HepG2 (cell line): ENCODE results near the gene ENTPD5. TPM values are rescaled to one million over a fixed set of nuclear protein-coding genes. Genes with fewer than 3 reads are reported as not detected.

Source experiments
- ATRX ChIP-seq: sonication (generic); formaldehyde crosslinking; IDR thresholded peaks from 2 replicates; pipeline ENCODE4 v1.4.0; 2020; ENCODE audit warnings: missing genetic modification reagents, borderline replicate concordance
- CENPBD1 ChIP-seq: sonication (generic); formaldehyde crosslinking; IDR thresholded peaks from 2 replicates; pipeline ENCODE4 v1.8.0; 2022; ENCODE audit warnings: missing genetic modification reagents, low read depth, mild to moderate bottlenecking, borderline replicate concordance
- FOXO1 ChIP-seq: sonication (generic); formaldehyde crosslinking; IDR thresholded peaks from 2 replicates; pipeline ENCODE4 v1.4.0; 2020; ENCODE audit warnings: missing genetic modification reagents
- MTERF4 ChIP-seq: sonication (generic); formaldehyde crosslinking; IDR thresholded peaks from 2 replicates; pipeline ENCODE4 v1.8.0; 2023; ENCODE audit warnings: mild to moderate bottlenecking, missing genetic modification reagents
- PCBP2 ChIP-seq: fragments of 200-400 bp; formaldehyde crosslinking; optimal IDR thresholded peaks from 2 replicates; pipeline ENCODE3; 2018; ENCODE audit warnings: low read length, low read depth; ENCODE audit not compliant: poor library complexity, severe bottlenecking
- REXO4 ChIP-seq: sonication (generic); formaldehyde crosslinking; IDR thresholded peaks from 2 replicates; pipeline ENCODE4 v1.8.0; 2022; ENCODE audit warnings: missing genetic modification reagents, mild to moderate bottlenecking, borderline replicate concordance
- SALL2 ChIP-seq: sonication (generic); formaldehyde crosslinking; IDR thresholded peaks from 2 replicates; pipeline ENCODE4 v1.8.1; 2023; ENCODE audit warnings: mild to moderate bottlenecking, missing genetic modification reagents, inconsistent platforms
- SNAPC5 ChIP-seq: sonication (generic); formaldehyde crosslinking; IDR thresholded peaks from 2 replicates; pipeline ENCODE4 v1.8.1; 2023; ENCODE audit warnings: mild to moderate bottlenecking, missing genetic modification reagents, borderline replicate concordance
- TEF ChIP-seq: sonication (generic); formaldehyde crosslinking; IDR thresholded peaks from 2 replicates; pipeline ENCODE4 v1.5.0; 2020; ENCODE audit warnings: missing genetic modification reagents
- ZBTB40 ChIP-seq, 2 experiments: fragments of 450-650 bp in 1 of 2; sonication (generic) in 1 of 2; formaldehyde crosslinking in 1 of 2; IDR thresholded peaks; 2 replicates each; pipeline versions ENCODE4 v1.6.1 to v1.8.0; 2016 to 2022; ENCODE audit warnings: antibody characterized with exemption in 1 of 2, mild to moderate bottlenecking in 1 of 2, missing genetic modification reagents in 1 of 2
- ZNF230 ChIP-seq: sonication (generic); formaldehyde crosslinking; IDR thresholded peaks from 2 replicates; pipeline ENCODE4 v1.4.0; 2020; ENCODE audit warnings: mild to moderate bottlenecking, missing genetic modification reagents
- ZNF382 ChIP-seq: sonication (generic); formaldehyde crosslinking; IDR thresholded peaks from 2 replicates; pipeline ENCODE4 v1.5.0; 2020; ENCODE audit warnings: missing genetic modification reagents, mild to moderate bottlenecking, borderline replicate concordance
- ZNF431 ChIP-seq: sonication (generic); formaldehyde crosslinking; IDR thresholded peaks from 2 replicates; pipeline ENCODE4 v1.9.0; 2022; ENCODE audit warnings: missing genetic modification reagents, low read depth, mild to moderate bottlenecking, borderline replicate concordance
- ZNF614 ChIP-seq: IDR thresholded peaks from 2 replicates; pipeline ENCODE4 v1.6.1; 2018; ENCODE audit warnings: missing biosample characterization, missing genetic modification reagents, inconsistent platforms, borderline replicate concordance
- ZSCAN21 ChIP-seq: sonication (generic); formaldehyde crosslinking; IDR thresholded peaks from 2 replicates; pipeline ENCODE4 v1.8.0; 2022; ENCODE audit warnings: mild to moderate bottlenecking, missing genetic modification reagents, moderate library complexity, borderline replicate concordance
- polyA plus RNA-seq, 8 experiments: library from polyadenylated mRNA; depleted of rRNA in 3 of 8; stranded (reverse) in 7 of 8; unstranded in 1 of 8; fragments of >200 nt; fragmentation: Illumina TruSeq in 4 of 8; extraction: Trizol in 4 of 8; gene quantifications; 2 replicates each; pipeline versions ENCODE4 v1.2.1 to v1.2.3, GENCODE V29; 2011 to 2016; ENCODE audit warnings: low read depth in 4 of 8, missing spikeins in 1 of 8, mixed read lengths in 1 of 8; ENCODE audit not compliant: insufficient read depth in 1 of 8
- total RNA-seq, 5 experiments: library from RNA; depleted of rRNA; stranded (reverse); fragments of >200 nt; fragmentation: Illumina TruSeq; extraction: Trizol; gene quantifications; 2 replicates each; pipeline ENCODE4 v1.2.3, GENCODE V29; 2016; ENCODE audit warnings: low read depth in 1 of 5
- TF ChIP-seq, protein P1 (sequence below): IDR thresholded peaks from 2 replicates; pipeline ENCODE4 v1.6.1; 2016; ENCODE audit warnings: missing biosample characterization, missing genetic modification reagents, low read depth

ENTPD5 gene
- total and polyA plus RNA-seq, 2 of the 13 experiments (the other 11 are each of a cell fraction or from before 2014, with no cell fraction given): 33.8 to 43.3 TPM

- TF ChIP-seq ZBTB40 (IDR thresholded peaks at IDR 0.05) (no peak), ZBTB40 (CRISPR knock-in tag; IDR thresholded peaks at IDR 0.05) (no peak; the same call in 1 of the 2 replicates), REXO4 (CRISPR knock-in tag) (no peak), FOXO1 (CRISPR knock-in tag) (peak; percentile 41; the same call in 1 of the 2 replicates), ZNF382 (CRISPR knock-in tag) (no peak), TEF (peak; percentile 52; the same call in 1 of the 2 replicates), MTERF4 (CRISPR knock-in tag) (no peak), ZNF431 (CRISPR knock-in tag) (no peak), PCBP2 (no peak), ZSCAN21 (no peak), ZNF614 (CRISPR knock-in tag) (0 out of 2 replicates have a peak, but pooled peaks have one; percentile 41), SALL2 (CRISPR knock-in tag) (no peak), SNAPC5 (CRISPR knock-in tag) (no peak), ZNF230 (CRISPR knock-in tag) (no peak), CENPBD1 (CRISPR knock-in tag) (no peak), ATRX (CRISPR knock-in tag) (no peak)
- TF ChIP-seq, protein P1, sequence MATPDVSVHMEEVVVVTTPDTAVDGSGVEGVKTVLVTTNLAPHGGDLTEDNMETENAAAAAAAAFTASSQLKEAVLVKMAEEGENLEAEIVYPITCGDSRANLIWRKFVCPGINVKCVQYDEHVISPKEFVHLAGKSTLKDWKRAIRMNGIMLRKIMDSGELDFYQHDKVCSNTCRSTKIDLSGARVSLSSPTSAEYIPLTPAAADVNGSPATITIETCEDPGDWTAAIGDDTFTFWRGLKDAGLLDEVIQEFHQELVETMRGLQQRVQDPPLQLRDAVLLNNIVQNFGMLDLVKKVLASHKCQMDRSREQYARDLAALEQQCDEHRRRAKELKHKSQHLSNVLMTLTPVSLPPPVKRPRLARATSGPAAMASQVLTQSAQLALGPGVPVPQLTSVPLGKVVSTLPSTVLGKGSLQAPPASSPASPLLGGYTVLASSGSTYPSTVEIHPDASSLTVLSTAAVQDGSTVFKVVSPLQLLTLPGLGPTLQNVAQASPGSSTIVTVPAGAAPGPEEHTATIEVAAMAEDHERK (CRISPR knock-in tag): no peak
These were observed 22.4 kb downstream of the ENTPD5 start (continued) for GRCh38 chr14:73996731-73997107.
